Stimulated activated CD4-positive, alpha-beta T cell treated with anti-CD3 and anti-CD28 coated beads, Interleukin-1b, Interleukin-23, amount 100 ng/mL, for 48 hours (primary cell): Measurements from ENCODE around the gene BPI.
A peak's percentile ranks its signal among the peaks of the same experiment; 100 is the strongest.
"Not testable (repeated sequence)": the region's sequence is repeated elsewhere in the genome, so short reads cannot be mapped to it uniquely, and the experiment has no call there.

Experiments
- DNase-seq: peaks from one replicate; pipeline ENCODE4 v3.0.0-alpha.2; 2020

The BPI gene

DNA sequence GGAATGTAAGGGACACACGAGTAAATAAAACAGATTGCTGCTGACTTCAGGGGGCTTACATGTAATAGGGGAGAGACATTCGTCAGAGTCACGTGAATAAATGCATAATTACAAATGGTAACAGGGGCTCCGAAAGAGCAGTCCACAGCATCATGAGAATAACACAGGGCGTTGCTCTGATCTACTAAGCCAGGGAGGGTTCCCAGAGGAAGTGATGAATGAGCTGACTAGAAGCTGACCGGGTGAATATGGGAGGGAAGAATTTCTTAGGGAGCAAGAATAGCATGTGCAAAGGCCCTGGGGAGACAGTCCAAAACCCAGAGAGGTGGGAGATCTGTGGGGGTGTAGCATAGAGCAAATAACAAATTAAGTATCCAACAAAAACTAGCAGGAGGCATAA is 2.4 kb downstream of the BPI start:
- no peak for DNase-seq

DNA sequence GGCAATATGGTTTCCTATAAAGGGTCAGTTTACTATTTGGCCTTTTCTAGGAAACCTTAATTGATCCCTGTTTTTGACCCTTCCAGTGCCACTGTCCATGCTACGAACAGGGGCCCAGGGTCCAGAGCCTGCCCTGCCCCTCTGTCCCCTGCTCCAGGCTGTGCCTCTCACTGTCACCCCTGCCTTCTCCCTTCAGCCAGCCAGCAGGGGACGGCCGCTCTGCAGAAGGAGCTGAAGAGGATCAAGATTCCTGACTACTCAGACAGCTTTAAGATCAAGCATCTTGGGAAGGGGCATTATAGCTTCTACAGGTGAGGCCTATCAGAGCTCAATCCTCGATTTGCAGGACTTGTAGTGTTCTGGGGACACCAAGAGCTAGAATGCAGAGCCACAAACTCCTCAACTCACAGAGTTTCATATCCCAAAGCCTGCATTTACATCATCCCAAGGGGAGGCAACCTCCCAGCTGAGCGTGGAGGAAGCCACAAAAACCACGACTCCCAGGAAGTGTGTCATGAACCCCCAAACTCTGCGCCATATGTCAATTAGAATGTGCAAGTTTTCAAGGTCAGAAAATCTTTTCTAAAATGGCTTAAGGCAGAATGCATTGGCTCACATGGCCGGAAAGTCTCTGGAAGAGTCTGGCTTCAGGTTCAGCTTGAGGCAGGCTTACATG is 3.6 kb downstream of the BPI start:
- no peak for DNase-seq

DNA sequence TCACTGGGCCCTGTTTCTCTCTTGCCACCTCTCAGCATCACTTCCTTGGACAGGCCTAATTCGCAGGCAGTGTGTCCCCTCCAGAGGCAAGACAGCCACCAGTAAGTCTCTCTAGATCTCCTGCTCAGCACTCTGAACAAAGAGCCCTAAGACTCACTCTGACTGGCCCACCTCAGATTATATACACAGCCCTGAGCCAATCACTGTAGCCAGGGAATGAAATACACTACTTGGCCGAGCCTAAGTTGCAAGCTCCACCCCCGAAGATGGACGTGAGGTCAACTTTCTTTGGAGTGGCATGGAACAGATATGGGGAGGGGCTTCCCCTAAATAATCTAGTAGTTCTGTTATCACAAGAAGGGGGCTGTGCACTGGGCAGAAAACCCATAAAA is 4.1 kb downstream of the BPI start:
- no peak for DNase-seq

DNA sequence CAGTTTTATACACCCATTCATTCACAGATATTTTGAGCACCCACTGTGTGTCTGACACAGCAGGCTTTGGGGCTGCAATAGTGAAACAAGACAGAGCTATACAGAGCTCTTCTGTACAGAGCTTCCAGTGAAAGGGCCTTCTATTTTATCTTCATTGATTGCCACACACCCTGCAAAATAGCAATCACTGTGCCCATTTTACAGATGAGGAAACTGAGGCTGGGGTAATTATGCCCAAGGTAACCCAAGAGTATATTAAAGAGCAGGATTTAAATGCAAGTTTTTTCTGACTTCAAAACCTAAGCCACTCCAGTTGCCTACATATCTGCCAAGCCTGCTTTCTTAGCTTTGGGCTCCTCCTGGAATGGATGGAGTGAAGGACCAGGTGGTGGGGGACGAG is 4.5 kb downstream of the BPI start:
- DNase-seq: no peak

DNA sequence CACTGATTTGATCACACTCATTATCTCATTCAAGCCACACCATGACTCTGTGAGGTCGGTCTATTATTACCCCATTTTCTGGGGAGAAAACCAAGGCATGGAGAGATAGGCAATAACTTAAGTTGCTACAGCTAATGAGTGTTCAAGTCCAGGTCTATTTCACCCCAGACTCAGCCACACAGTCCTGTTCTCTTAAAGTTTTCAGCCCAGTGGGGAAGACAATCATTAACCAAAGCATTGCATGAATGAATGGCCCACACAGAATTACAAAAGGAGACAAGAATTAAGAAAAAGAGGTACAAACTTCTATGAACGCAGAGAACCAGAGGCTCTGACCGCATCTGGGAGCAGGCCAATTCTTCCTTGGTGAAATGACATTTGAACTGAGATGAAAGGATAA is 7.1 kb downstream of the BPI start:
- no peak for DNase-seq

DNA sequence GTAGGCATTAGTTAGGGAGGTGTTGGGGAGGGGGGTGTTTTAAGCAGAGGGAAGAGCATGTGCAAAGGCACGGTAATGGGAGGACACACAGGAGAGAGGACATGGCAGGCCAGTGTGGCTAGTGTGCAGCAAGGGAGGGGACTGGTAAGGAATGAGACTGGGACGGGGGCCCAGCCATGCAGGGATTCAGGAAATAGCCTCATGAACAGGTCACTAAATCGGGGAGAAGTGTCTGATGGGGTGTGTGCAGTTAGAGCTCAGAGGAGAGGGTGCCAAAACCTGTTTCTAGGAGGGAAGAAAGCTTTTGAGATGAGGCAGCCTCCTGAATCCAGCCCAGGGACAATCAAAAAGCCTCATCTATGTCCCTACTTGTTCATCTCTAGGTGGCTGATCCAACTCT is 7.5 kb downstream of the BPI start:
- DNase-seq: no peak

DNA sequence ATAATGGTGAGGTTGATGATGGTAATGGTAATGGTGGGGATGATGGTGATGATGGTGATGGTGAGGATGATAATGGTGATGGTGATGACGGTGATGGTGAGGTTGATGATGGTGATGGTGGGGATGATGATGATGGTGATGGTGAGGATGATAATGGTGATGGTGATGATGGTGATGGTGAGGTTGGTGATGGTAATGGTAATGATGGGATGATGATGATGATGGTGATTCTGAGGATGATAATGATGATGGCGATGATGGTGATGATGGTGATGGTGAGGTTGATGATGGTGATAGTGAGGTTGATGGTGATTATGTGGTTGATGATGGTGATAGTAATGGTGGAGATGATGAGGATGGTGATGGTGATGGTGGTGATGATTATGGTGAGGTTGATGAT is 9.7 kb downstream of the BPI start:
- DNase-seq: no peak

DNA sequence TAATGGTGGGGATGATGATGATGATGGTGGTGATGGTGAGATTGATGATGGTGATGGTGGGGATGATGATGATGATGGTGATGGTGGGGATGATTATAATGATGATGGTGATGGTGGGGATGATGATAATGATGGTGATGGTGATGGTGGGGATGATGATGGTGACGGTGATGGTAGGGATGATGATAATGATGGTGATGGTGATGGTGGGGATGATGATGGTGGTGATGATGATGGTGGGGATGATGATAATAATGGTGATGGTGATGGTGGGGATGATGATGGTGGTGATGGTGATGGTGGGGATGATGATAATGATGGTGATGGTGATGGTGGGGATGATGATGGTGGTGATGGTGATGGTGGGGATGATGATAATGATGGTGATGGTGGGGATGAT is 10.4 kb downstream of the BPI start:
- DNase-seq: not testable (repeated sequence)

DNA sequence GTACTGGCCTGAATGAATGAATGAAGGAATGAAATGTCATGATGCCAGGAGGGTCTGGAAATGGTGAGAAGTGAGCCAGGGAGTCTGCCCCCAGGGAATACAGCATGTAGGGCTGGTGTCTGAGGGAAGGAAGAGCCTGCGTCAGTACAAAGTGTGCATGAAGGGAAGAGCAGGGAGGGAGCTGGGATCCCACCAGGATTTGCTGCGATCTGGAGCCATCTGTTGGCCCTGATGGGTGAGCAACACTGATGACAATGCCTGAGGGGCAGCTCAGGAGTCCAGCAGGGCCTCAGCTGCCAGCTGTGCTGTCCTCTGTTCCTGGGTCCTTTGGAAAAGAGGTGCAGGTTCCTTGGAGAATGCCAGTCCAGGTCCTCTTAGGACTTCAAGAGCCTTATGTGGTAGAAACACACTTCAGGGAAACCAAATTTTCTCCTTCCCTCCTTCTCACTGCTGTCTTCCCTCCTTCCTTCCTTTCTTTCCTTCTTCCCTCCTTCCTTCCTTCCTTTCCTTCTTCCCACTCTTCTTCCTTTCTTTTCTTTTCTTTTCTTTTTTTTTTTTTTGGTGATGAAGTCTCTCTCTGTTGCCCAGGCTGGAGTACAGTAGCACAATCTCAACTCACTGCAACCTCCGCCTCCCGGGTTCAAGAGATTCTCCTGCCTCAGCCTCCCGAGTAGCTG is 11.5 kb downstream of the BPI start:
- DNase-seq: no peak

DNA sequence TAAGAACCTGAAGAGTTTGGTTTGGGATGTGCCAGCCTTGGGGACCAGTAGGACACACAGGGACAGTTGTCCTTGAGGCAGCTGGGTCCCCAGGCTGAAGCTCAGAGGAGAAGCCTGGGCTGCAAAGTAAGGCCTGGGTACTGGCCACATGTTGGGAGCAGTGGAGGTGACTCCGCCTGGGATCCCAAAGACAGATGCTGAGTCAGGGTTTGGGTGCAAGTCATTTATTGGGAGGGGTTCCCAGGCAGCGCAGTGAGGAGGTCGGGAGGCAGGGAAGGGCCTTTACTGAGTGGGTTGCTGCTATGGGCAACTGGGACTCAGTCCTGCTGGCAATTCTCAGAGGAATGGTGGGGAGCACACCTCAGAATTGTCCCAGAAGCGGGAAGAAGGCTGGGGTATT is 12.4 kb downstream of the BPI start:
- DNase-seq: no peak

DNA sequence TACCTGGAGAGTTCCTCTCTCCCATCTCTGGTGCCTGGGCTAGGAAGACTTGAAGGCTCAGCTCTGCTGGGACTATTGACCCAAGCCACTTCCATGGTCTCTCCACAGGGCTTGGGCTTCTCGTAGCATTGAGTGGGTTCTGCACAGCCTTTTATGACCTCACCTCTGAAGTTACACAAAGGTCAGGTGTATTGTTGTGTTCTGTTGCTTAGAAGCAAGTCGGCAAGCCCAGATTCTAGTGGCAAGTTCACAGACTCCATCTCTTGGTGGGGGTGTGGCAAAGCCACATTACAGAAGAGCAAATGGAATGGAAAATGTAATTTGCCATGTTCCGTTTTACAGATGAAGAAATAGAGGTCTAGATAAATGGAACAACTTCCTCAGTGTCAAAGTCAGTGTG is 13.5 kb downstream of the BPI start:
- DNase-seq: no peak

DNA sequence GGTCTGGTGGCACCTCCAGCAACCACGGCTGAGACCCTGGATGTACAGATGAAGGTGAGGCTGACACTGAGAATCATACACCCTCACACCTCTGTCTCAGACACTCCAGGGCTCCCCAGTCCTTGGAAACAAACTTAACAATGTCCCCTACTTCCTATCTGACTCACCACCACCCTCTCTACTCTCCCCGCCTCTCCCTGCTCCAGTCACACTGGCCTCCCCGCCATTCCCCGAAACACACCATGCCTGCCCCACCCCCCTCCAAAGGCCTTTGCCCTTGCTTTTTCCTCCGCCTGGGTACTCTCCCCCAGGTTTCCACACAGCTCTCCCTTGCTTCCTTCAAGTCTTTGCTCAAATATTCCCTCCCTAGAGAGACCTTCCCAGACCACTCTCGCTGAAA is 16.3 kb downstream of the BPI start:
- DNase-seq: no peak

DNA sequence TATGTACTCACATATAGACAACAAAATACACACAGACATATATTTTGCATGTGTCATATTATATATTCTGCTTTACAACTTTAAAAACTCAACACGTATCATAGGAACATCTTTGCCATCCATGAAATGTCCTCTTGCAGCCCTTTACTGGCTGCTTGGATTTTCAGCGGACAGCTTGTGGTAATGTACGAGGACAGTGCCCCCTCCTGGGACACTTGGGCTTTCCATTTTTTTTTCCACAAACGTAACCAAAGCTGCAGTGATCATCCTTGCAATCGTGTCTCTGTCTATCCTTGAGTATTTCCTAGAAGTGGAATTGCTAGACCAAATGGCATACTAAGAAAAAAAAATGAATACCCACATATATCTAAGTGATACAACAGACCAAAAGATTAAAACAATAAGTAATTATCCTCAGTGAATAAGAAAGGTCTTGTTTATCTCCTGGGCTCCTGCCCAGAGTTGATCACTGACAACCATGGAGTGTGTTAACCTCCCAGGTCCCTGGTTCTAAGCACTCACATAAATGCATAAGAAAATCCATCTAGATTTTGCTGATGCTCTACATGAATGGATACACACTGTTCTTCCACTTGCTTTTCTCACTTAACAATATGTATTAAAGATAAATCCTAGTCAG is 18.1 kb downstream of the BPI start:
- no peak for DNase-seq

DNA sequence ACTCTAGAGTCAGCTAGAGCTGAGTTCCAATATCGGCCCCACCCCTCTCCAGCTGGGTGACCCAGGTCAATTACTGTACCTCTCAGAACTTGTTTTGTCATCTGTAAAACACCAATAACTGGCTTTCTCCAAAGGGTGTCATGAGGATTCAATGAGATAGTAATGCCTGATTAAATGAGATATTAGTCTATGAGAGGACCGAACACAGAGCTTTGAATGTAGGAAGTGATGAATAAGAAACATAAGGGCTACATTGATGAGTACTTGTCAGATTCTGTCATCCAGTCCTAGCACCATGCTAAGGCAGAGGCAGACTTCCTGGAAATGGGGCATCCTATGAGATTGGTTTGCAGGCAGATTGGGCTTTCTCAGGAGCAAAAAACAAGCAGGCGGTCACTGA is 20.2 kb downstream of the BPI start:
- no peak for DNase-seq

DNA sequence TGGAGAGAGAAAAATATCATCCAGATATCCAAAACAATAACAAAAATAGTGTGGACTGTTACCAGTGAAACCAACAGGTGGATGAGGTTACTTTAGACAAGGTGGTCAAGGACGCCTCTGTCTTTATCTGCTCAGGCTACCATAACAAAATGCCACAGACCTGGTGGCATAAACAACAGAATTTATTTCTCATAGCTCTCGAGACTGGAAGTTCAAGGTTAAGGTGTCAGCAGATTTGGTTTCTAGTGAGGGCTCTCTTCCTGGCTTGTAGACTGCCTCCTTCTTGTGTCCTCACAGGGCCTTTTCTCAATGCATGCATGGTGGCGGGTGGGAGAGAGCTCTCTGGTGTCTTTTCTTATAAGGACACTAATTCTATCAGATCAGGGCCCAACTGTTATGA is 21.2 kb downstream of the BPI start:
- no peak for DNase-seq

DNA sequence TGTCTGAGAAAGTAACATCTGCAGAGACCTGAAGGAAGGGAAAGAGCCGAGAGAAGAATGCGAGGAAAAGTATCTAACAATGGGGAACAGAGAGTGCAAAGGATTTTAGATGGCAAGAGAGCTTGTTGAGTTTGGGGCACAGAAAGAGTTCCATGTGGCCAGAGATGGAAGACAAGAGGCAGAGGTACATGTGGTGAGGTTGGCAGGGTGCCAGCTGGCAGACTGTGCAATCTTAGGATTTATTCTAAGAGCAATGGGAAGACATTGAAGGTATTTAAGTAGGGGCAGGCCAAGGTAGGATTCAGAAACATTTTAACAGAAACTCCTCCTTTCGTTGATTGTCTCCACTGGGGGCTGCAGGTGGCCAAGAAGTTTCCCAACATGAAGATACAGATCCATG is 21.9 kb downstream of the BPI start:
- no peak for DNase-seq

DNA sequence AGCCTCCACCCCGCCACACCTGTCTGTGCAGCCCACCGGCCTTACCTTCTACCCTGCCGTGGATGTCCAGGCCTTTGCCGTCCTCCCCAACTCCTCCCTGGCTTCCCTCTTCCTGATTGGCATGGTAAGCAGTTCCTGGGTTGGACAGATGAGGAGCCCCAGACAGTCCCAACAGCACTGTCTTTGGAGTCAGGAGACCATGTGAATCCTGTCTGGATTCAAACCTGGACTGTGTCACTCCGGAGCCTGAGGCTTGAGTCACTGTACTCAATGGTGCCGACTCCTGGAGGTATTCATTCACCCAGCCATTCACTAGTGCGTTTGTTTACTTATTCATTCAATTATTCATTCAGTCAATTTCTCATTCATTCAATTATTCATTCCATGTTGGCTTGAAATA is 22.4 kb downstream of the BPI start:
- no peak for DNase-seq

DNA sequence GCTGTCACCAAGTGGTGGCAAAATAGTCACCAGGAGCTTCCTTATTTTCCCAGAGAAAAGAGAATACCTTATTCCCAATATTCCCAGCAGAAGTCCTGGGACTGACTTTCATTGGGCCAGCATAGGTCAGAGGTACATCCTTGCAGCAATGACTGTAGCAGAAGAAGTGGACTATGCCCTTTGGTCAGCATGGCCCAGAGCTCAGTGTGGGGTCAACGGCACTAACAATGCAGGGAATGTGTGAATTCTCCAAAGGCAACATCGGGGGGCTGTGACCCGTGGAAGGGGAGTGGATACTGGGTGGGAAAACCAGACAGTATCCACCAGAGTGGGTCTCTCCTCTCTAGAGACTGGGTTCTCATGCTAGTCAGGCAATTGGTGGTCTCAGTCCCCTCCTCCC is 26.7 kb downstream of the BPI start:
- no peak for DNase-seq

DNA sequence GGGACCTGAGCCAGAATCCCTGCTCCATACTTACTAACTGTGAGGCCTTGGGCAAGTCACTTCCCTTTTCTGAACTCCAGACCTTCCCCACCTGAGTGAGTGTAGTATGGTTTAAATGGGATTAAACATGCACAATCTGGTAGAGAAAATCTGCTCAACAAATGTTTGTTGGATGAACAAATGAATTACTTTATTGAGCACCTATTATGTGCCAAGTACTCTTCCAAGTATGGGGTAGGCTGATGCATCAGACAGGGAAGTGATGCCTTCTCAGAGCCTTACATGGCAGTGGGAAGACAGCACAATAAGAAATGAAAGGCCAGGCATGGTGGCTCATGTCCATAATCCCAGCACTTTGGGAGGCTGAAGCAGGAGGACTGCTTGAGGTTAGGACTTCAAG is 27.3 kb downstream of the BPI start:
- no peak for DNase-seq

DNA sequence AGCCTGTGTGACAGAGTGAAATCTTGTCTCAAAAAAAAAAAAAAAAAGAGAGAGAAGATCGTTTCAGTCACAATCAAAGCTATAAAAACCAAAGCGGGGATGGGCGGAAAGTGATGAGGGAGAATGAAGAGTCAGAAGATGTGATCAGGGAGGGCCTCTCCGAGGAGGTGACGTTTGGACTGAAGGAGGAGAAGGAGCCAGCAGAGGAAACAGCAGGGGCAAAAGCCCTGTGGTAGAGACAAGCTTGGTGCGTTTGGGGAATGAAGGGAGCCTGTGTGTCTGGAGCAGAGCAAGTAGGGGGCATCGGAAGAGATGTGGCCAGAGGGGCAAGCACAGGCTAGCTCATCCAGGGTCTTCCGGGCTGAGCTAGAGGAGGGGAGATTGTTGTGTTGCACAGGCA is 27.9 kb downstream of the BPI start:
- DNase-seq: no peak

DNA sequence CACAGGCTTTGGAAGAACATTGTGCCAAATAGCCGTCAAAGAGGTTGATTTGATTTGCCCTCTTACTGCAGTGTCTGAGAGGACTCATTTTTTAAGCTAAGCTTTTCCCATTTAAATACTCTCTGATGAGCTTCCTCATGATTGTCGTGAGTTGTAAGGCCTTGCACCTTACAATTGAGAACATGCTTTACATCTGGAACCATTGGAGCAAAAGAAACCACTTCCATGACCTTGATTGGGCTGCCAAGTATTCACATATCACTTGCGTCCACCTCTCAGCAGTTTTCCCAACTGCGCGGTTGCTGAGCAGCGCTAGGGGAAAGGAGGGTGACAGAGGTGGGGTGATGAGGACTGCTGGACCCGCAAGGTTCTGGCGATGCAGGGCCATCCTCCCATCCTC is 30.1 kb downstream of the BPI start:
- no peak for DNase-seq

DNA sequence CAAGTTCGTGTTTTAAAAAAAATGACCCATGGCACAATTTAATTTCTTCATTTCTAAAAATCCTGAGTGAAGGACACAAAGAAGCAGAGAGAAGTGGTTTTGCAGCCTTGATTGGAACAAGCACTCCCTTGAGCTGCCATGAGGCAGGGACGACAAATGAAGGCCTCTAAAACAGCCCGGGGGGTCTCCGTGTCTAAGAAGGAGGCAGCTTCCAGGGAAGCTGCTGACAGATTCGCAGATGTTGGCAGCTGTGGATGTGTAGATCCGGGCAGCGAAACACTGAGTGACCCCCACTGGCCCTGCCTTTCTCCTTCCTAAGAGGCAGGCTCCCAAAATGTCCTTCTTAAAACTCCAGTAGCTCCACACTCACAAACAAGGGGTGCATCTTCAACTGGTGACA is 32.8 kb downstream of the BPI start:
- no peak for DNase-seq

DNA sequence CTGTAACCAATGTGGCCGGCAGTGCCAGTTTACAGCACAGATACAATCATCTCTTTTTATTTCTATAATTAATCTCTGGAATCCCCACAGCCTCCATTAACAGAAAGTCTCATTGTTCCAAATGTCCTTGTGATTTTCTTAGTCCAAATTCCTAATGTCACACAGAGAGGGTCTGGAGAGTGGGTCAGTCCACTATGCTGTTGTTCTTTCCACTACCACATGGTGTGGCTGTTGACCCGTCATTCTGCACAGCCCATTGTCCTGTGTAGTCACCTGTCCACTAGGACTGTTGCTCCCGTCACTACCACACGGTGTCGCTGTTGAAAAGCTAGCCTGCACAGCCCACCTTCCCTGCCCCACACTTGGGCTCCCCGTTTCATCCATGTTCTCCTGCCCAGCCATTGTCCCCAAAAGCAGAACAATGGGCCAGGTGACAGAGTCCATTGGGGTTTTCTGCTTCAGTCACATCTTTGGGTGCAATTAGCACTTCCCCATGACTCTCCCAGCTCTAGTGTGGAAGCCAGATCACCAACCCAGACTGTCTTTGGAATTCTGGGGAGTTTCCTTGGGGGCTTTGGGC is 33.7 kb downstream of the BPI start:
- peak; percentile 28 for DNase-seq

DNA sequence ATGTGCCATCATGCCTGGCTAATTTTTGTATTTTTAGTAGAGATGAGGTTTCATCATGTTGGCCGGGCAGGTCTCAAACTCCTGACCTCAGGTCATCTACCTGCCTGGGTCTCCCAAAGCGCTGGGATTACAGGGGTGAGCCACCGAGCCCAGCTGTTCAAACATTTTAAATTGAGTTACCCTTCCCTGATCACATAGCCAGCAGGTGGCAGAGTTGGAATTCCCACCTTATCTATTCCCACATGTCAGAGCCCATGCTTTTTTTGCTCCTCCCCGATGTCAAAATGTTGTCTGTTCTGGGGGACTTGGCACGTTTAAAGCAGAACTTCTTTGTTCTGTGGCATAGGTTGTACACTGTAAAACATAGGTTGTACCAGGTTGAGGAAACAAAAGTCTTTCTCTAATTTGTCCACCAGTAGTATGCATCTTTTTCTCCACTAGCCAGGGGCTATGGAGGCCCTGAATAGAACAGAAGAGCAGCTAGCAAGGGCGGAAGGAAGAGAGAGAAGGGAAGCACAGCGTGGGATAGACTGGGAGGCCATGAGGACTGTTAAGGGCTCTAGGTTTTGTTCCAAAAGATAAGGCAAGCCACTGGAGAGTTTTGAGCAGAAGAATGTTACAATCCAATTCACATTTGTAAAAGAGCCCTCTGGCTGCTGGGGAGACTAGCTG is 35.0 kb downstream of the BPI start:
- DNase-seq: no peak
